ENCODE results near the gene SLC28A1. TPM values are rescaled to one million over a fixed set of nuclear protein-coding genes. Genes with fewer than 3 reads are reported as not detected.

The SLC28A1 gene
- total RNA-seq, 1 experiment from 2014 or later = 0.13 TPM

DNA sequence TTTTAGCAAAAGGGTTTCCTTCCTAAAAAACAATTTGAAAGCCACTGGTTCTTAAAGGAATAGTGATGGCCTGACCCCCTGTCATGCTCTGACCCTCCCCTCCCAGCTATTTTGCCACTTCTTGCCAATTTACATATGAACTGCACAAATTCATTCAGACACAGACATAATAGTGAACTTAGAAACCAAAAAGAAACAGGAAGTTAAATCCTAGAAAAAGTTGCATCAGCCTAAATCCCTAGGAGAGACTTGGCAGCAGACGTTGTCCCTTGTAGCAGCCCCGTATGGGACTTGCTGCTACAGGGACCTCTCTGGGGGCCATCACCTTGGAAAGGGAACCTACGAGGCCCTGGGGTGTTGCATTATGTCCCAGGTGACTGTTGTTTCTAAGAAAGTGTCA, 82.9 kb downstream of the SLC28A1 start:
- Histone ChIP-seq H3K14ac (ENCODE audit: insufficient read depth, low read length) (no peak overlapping the region), H3K4me2 (ENCODE audit: insufficient read depth, insufficient read length, low read length) (no peak overlapping the region), H4K5ac (ENCODE audit: insufficient read length, low read depth, low read length) (no peak overlapping the region), H2BK12ac (ENCODE audit: insufficient read length, low read depth, low read length) (no peak overlapping the region), H3T11ph (ENCODE audit: low read length) (no peak overlapping the region), H3K27ac (ENCODE audit: insufficient read length, low read depth, low read length) (no peak overlapping the region), H3K4me1 (ENCODE audit: insufficient read depth, low read length) (no peaks in the 10 kb centered on the region), H2BK5ac (ENCODE audit: insufficient read length, low read length) (no peak overlapping the region), H2AK5ac (ENCODE audit: insufficient read length, low read length) (no peak overlapping the region), H2AFZ (ENCODE audit: low read length) (no peak overlapping the region), H2BK15ac (ENCODE audit: low read depth, low read length) (no peak overlapping the region), H2BK120ac (ENCODE audit: low read depth, low read length, poor library complexity, severe bottlenecking) (no peak overlapping the region), H3K18ac (ENCODE audit: insufficient read length, low read depth, low read length) (no peak overlapping the region), H3K79me2 (ENCODE audit: insufficient read depth, low read length) (no peaks in the 10 kb centered on the region), H3K56ac (ENCODE audit: insufficient read length, low read depth, low read length) (no peak overlapping the region), H3K23me2 (ENCODE audit: insufficient read length, low read depth, low read length, poor library complexity, severe bottlenecking) (no peaks in the 10 kb centered on the region), H3K27me3 (ENCODE audit: insufficient read depth, low read length) (no peaks in the 10 kb centered on the region), H4K8ac (replicated peaks; ENCODE audit: insufficient read length, low read depth, low read length) (no peak overlapping the region), H3K4ac (ENCODE audit: low read depth, low read length) (no peak overlapping the region), H4K91ac (ENCODE audit: insufficient read length, low read depth, low read length) (no peak overlapping the region), H4K20me1 (ENCODE audit: control insufficient read depth, insufficient read depth, insufficient read length) (no peaks in the 10 kb centered on the region), H2BK20ac (ENCODE audit: low read depth, low read length, poor library complexity, severe bottlenecking) (no peak overlapping the region), H3K79me1 (ENCODE audit: insufficient read depth, low read depth, low read length, poor library complexity, severe bottlenecking) (no peaks in the 10 kb centered on the region), H3K23ac (ENCODE audit: insufficient read length, low read depth, low read length) (no peak overlapping the region), H3K9ac (ENCODE audit: extremely low read depth, insufficient read length, low read length) (no peak overlapping the region), H3K9me3 (ENCODE audit: control insufficient read depth, low read depth, low read length) (peaks cover 5% of the 10 kb centered on the region)
- no peak for TF ChIP-seq CTCF (conservative IDR thresholded peaks at IDR 0.05)
- DNase-seq = peak; percentile 3
- Mint-ChIP-seq H3K27ac (peak overlapping the region in 2 of 3 experiments; percentile 40 to 87; a peak in 1 of 7 replicates), H3K4me3 (no peak overlapping the region), H3K4me1 (peaks cover 7 to 11% of the 10 kb centered on the region in 2 experiments), H3K36me3 (ENCODE audit: insufficient read depth in 1 of 3, low read depth in 3 of 3) (peaks cover 11 to 23% (median 23%) of the 10 kb centered on the region in 3 experiments), H3K27me3 (ENCODE audit: low read depth) (peaks cover 2% of the 10 kb centered on the region), H3K9me3 (peaks cover 25 to 27% of the 10 kb centered on the region in 2 experiments)
- no CpG with 5 or more reads among the region's 3 CpGs for WGBS (ENCODE audit: extremely low coverage, insufficient read length, low lambda C conversion rate)

Measured in H9 (cell line).